Smooth muscle cell of the brain vasculature (primary cell): Measurements from ENCODE around the gene GEN1.
A peak's percentile ranks its signal among the peaks of the same experiment; 100 is the strongest.

ENCODE experiments used
- DNase-seq: peaks from one replicate; pipeline ENCODE4 v3.0.0-alpha.2; 2012; ENCODE audit warnings: low read depth, low spot score

Gene GEN1

DNA sequence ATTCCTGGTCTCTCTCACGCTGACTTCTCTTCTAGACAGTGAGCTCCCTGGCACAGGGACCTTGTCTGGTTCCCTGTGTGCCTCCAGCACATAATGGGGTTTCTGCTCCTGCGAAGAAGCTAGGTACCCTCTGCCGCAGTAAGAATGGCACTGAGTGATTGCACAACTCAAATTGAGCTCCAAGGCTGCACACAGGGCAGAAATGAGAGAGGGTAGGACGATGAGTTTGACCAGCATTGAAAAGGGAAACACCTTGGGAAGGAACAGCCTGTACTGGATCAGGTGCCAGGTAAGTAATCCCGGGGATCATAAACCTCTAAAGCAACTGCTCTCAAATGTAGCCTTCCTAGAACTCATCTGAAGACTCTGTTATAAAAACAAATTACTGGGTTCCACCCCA is 41.4 kb downstream of the GEN1 start:
- DNase-seq = no peak

DNA sequence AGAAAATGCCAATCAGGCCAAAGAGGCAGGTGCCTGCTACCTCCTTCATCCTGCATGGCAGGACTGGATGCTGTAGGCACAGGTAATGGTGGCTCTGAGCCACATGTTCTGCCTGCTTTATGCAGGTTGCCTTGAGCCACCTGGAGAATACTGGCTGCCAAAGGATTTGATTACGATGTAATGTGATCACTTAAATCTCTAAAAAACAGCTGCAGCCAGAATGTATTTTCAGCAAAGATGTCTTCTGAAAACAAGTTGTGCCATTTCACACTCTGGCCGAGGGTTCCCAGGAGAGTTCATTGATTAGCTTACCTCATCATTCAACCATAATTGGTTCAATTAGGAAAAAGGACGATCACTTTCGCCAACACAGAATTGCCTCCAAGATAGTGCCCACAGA is 44.4 kb downstream of the GEN1 start:
- no peak for DNase-seq

DNA sequence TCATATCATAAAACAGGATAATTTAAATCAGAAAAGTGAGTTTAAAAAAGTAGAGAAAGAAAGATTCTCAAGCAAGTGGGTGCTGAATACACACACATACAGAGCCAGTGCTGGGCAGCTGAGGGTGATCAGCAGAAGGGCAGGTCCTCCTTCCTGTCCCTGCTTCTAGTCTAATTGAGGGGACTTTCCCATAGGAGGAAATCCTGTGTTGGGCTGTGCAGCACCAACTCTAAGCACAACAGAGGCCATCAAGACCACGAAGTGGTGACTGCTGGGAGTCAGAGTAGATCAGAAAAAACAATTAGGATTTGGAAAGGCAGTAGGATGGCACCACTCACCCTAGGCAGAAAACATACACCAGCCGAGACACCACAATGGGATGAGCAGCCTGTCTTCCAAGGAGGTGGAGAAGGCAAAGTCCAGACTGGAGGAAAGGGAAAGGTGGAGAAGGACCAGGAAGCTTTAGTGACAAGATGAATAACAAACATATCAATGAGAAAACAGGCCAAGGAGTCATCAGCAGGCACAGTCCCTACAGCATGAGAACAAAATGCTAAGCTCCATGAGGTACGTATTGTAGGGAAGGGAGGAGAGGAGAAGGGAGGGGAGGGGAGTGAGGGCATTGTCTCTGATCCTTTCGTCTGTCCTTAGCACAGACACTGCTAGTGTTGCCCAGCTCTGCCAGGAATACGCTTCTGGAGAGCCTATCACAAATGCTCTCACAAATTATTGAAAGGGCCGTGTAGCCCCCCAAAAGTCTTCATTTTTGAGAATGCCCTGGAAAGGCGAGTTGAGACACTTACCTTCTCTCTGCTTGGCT is 45.6 kb downstream of the GEN1 start:
- no peak for DNase-seq

GRCh38 chr2:17800219-17800618 is 46.3 kb downstream of the GEN1 start:
- peak; percentile 6 for DNase-seq

DNA sequence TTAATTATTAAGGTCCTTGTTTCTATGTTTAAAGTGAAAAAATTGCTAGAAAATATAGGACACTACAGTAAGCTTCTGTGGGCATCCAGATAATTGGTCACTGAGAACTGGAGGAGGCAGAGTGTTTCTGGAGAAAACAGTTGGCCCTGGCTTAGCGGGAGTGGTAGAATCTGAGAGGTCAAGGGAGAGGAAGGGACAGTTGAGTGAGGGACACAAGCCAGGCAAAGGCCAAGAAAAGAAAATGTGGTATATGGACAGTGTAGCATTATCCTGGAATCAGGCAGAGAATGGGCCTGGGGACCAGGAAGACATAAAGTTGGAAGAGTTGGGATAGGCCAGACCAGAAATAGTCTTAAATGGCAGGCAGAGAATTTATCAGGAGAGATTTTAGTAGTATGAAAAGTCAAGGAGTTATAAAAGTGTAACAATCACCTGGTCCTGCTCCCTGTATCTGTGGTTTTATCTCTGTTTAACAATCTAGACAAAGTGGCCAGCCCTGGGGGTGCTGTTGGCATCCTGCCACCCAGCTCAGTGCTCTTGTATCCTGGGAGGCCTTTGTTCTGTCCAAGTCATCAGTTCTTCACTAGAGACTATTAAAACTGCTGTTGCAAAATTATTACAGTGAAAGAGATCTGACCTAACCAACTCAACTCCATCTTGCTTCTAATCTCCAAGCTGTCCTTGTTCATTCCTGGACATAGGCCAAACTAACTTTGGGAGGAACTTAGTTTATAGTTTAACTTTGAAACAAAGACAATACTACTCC is 46.9 kb downstream of the GEN1 start:
- DNase-seq = no peak

DNA sequence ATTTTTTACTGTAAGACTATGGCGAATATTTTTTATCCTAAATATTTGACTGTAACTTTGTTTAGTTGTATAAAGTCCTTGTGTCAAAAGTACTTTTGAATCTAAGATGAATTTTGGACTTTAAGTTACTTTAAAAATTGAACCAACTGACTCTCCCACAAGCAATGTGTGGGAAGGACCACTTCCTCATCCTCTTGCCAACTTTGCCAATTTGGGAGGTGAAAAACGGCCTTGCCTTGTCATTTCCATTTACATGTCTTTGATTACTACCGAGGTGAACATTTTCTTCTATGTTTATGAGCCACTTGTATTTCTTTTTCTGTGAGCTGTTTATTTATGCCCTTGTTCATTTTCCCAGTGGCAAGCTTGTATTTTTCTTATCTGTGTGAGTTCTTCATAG is 49.6 kb downstream of the GEN1 start:
- DNase-seq = no peak

DNA sequence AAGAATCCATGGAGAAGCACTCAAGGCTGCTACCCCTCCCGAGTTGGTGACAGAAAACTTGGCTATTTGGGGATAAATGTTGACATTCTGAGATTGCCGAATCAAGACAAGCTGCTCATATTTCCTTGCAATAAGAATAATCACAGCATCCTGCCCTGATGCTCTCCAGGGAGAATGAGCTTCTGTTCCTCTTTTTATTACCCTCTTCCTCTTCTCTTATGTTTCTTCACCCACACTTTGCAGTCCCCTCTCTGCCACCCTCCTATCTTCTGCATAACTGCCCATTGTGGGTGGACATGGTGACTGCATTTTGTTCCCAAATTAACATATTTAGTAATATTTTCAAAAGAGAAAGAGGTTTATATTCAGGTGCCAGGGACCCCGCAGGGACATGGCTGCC is 50.4 kb downstream of the GEN1 start:
- DNase-seq = no peak

GRCh38 chr2:17805166-17805565 is 51.2 kb downstream of the GEN1 start:
- no peak for DNase-seq

GRCh38 chr2:17805717-17806363 is 51.9 kb downstream of the GEN1 start:
- DNase-seq = no peak

GRCh38 chr2:17813010-17813741 is 59.2 kb downstream of the GEN1 start:
- DNase-seq = no peak

DNA sequence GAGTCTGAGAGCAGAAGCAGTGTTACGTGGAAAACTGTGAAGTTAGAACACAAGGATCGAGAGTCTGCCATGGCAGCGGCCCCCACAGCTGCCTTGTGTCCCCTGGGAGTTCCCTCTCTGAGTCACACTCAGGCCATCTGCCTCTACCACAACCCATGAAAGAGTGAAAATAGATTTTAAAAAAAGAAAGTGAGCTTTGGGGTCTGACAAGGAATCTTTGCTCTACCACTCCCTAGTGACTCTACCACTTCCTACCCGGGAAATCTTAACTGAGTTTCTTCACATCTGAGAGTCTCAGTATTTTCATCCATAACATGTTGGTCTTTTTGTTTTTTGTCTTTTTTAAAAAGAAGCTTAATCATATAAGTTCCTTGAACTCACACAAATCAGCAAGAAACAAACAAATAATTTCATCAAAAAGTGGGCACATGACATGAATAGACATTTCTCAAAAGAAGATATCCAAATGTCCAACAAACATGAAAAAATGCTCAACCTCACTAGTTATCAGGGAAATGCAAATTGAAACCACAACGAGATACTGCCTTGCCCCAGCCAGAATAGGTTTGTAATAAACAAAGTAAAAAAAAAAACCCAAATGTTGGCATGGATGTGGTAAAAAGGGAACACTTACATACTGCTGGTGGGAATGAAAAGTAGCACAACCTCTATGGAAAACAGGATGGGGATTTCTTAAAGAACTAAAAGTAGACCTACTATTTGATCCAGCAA is 60.0 kb downstream of the GEN1 start:
- peak; percentile 9 for DNase-seq

DNA sequence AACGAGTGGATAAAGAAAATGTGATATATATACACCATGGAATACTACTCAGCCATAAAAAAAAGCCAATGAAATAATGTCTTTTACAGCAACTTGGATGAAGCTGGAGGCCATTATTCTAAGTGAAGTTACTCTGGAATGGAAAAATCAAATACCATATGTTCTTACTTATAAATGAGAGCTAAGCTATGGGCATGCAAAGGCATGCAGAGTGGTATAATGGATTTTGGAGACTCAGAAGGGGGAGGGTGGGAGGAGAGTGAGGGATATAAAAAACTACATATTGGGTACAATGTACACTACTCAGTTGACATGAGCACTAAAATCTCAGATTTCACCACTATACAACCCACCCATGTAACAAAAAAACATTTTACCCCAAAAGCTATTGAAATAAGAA is 60.7 kb downstream of the GEN1 start:
- no peak for DNase-seq

- DNase-seq = no peak
Observed at GRCh38 chr2:17815468-17816184, 61.7 kb downstream of the GEN1 start.

DNA sequence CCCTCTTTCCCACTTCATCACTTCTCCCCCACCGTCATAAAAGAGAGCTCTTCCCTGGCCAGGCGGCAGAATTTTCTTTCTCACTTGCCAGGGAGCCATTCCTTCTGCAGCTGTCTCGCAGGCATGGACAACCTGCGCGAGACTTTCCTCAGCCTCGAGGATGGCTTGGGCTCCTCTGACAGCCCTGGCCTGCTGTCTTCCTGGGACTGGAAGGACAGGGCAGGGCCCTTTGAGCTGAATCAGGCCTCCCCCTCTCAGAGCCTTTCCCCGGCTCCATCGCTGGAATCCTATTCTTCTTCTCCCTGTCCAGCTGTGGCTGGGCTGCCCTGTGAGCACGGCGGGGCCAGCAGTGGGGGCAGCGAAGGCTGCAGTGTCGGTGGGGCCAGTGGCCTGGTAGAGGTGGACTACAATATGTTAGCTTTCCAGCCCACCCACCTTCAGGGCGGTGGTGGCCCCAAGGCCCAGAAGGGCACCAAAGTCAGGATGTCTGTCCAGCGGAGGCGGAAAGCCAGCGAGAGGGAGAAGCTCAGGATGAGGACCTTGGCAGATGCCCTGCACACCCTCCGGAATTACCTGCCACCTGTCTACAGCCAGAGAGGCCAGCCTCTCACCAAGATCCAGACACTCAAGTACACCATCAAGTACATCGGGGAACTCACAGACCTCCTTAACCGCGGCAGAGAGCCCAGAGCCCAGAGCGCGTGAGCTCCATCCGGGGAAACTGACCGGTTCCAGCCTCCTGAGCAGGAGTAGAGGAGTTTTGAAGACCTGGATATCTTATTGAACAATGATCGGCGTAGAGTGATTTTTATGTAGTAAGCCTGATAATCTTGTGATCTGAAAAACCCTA is 62.7 kb downstream of the GEN1 start, which contains the start of gene MSGN1:
MSGN1 (plus strand) TSS at position 65 of the 850 bp plus-strand sequence; CDS start at position 124, 59 bp downstream.
- no peak for DNase-seq

- DNase-seq = no peak
Observed at GRCh38 chr2:17818235-17818815, 64.4 kb downstream of the GEN1 start.

DNA sequence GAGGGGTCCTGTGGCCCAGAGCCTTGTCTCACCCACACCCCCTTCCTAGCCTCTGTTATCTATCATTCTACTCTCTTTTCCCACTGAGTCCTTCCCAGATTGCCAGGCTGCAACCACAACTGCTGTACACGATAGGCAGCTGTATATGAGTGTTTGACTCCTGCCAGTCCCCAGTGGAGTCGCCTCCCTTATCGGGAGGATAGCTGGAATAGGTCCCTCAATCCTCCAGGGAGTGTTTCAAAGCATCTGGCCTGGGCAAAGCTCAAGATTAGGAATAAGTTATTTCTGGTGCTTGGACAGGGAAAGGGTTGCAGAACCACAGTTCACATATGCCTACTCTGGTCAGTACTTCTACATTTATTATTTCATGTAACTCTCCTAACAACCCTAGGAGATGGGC is 67.1 kb downstream of the GEN1 start:
- DNase-seq = no peak

GRCh38 chr2:17821535-17822444 is 67.9 kb downstream of the GEN1 start:
- DNase-seq = no peak
